Keratinocyte (primary cell): Measurements from ENCODE around the gene SH2B2.

Experiments
- EZH2 ChIP-seq: IDR thresholded peaks from one replicate; pipeline ENCODE4 v1.6.1; 2012; ENCODE audit warnings: inconsistent platforms, mild to moderate bottlenecking, low read length, moderate library complexity
- TF ChIP-seq, protein P1 (sequence below), 3 experiments: IDR thresholded peaks in 1 of 3; conservative IDR thresholded peaks in 1 of 3; optimal IDR thresholded peaks in 1 of 3; 2 replicates in 2 of 3; 3 replicates in 1 of 3; pipeline versions ENCODE3 to v1.5.1; 2011; ENCODE audit warnings: low read length in 3 of 3, mild to moderate bottlenecking in 3 of 3, moderate library complexity in 2 of 3, control low read depth in 1 of 3, inconsistent platforms in 1 of 3; ENCODE audit not compliant: insufficient read depth in 2 of 3; ENCODE audit errors: extremely low read depth in 1 of 3

DNA sequence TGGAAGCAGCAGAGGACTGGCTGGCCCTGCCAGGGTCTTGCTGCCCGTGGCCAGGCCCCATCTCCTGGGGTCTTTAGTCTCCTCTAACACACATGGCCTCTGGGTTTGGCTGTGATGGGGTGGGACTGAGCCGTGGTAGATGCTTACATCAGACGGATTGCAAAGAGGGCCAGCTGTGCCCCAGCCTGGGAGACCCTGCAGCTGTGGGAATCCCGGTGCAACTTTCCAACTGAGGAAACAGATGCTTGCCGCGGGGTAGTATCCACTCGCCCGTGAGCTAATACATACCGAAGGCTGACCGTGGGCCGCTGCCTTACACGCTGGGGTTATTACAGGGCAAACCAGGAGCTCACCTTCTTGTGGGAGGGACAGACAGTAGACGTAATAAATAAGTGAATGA lies 24.1 kb upstream of the SH2B2 start:
- TF ChIP-seq, protein P1, sequence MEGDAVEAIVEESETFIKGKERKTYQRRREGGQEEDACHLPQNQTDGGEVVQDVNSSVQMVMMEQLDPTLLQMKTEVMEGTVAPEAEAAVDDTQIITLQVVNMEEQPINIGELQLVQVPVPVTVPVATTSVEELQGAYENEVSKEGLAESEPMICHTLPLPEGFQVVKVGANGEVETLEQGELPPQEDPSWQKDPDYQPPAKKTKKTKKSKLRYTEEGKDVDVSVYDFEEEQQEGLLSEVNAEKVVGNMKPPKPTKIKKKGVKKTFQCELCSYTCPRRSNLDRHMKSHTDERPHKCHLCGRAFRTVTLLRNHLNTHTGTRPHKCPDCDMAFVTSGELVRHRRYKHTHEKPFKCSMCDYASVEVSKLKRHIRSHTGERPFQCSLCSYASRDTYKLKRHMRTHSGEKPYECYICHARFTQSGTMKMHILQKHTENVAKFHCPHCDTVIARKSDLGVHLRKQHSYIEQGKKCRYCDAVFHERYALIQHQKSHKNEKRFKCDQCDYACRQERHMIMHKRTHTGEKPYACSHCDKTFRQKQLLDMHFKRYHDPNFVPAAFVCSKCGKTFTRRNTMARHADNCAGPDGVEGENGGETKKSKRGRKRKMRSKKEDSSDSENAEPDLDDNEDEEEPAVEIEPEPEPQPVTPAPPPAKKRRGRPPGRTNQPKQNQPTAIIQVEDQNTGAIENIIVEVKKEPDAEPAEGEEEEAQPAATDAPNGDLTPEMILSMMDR (optimal IDR thresholded peaks at IDR 0.05 in 1 of 3, IDR thresholded peaks at IDR 0.05 in 1 of 3, conservative IDR thresholded peaks at IDR 0.05 in 1 of 3; ENCODE audit: extremely low read depth in 1 of 3, insufficient read depth in 2 of 3, low read length in 3 of 3), result no peak
- no peak for TF ChIP-seq EZH2
